WTC11 (cell line): ENCODE data around the gene MAML2. TPM values are rescaled to one million over a fixed set of nuclear protein-coding genes. Genes with fewer than 3 reads are reported as not detected.

Experiments used
- ATAC-seq: fragments of 200-7000 bp; cut with Tn5 transposase; 2 replicates; pipeline ENCODE4 v1.10.0; 2021; ENCODE audit warnings: mild to moderate bottlenecking, moderate library complexity
- CTCF ChIA-PET: fragments of 300-600 bp; sonication (Branson Sonifier 250); formaldehyde crosslinking; loops from one replicate; lab custom pipeline; 2021; ENCODE audit warnings: antibody characterized with exemption; lab: Charles Lee
- POLR2A ChIA-PET: fragments of 350-600 bp; sonication (Branson Sonifier 250); formaldehyde crosslinking; loops from one replicate; lab custom pipeline; 2021; ENCODE audit warnings: antibody characterized with exemption; lab: Charles Lee
- DNase-seq: peaks from one replicate; pipeline ENCODE4 v3.0.0; 2021; ENCODE audit warnings: low spot score
- H3K27ac Mint-ChIP-seq: 2 replicates; pipeline ENCODE4 v1.8.0; 2021; ENCODE audit warnings: mixed read lengths
- H3K27me3 Mint-ChIP-seq: 2 replicates; pipeline ENCODE4 v1.8.0; 2021; ENCODE audit warnings: low read depth, mild to moderate bottlenecking, moderate library complexity, mixed read lengths
- H3K36me3 Mint-ChIP-seq: 2 replicates; pipeline ENCODE4 v1.8.0; 2021; ENCODE audit warnings: mixed read lengths
- H3K4me1 Mint-ChIP-seq: 2 replicates; pipeline ENCODE4 v1.8.0; 2022; ENCODE audit warnings: mixed read lengths
- H3K4me3 Mint-ChIP-seq: 2 replicates; pipeline ENCODE4 v1.8.0; 2021; ENCODE audit warnings: mild to moderate bottlenecking, moderate library complexity, mixed read lengths
- H3K9me3 Mint-ChIP-seq: 2 replicates; pipeline ENCODE4 v1.8.0; 2021; ENCODE audit warnings: mixed read lengths
- ATF2 ChIP-seq: sonication (generic); formaldehyde crosslinking; IDR thresholded peaks from 2 replicates; pipeline ENCODE4 v1.8.1; 2022; ENCODE audit warnings: low read depth, missing genetic modification reagents, borderline replicate concordance
- CBFB ChIP-seq: sonication (generic); formaldehyde crosslinking; IDR thresholded peaks from 2 replicates; pipeline ENCODE4 v1.8.1; 2022; ENCODE audit warnings: mild to moderate bottlenecking, low read depth, missing genetic modification reagents
- E2F1 ChIP-seq: sonication (generic); formaldehyde crosslinking; IDR thresholded peaks from 2 replicates; pipeline ENCODE4 v1.8.0; 2022; ENCODE audit warnings: mild to moderate bottlenecking, missing genetic modification reagents
- E2F5 ChIP-seq: sonication (generic); formaldehyde crosslinking; IDR thresholded peaks from 2 replicates; pipeline ENCODE4 v1.8.1; 2022; ENCODE audit warnings: mild to moderate bottlenecking, moderate library complexity, missing genetic modification reagents
- ELF4 ChIP-seq: sonication (generic); formaldehyde crosslinking; IDR thresholded peaks from 2 replicates; pipeline ENCODE4 v1.8.1; 2022; ENCODE audit warnings: low read depth, mild to moderate bottlenecking, moderate library complexity, missing genetic modification reagents
- FOXP1 ChIP-seq: sonication (generic); formaldehyde crosslinking; IDR thresholded peaks from 2 replicates; pipeline ENCODE4 v1.8.0; 2022; ENCODE audit warnings: missing genetic modification reagents, mild to moderate bottlenecking, moderate library complexity, borderline replicate concordance
- GTF2I ChIP-seq: fragments of 250-450 bp; sonication (Bioruptor Pico); conservative IDR thresholded peaks from 2 replicates; pipeline ENCODE4 v1.4.0; 2021; ENCODE audit warnings: mild to moderate bottlenecking
- IRF1 ChIP-seq: sonication (generic); formaldehyde crosslinking; IDR thresholded peaks from 2 replicates; pipeline ENCODE4 v1.8.0; 2023; ENCODE audit warnings: missing genetic modification reagents
- JUN ChIP-seq: sonication (generic); formaldehyde crosslinking; IDR thresholded peaks from 2 replicates; pipeline ENCODE4 v1.8.0; 2023; ENCODE audit warnings: mild to moderate bottlenecking, missing genetic modification reagents
- MAX ChIP-seq: sonication (generic); formaldehyde crosslinking; IDR thresholded peaks from 2 replicates; pipeline ENCODE4 v1.8.0; 2022; ENCODE audit warnings: mild to moderate bottlenecking, missing genetic modification reagents
- MXD4 ChIP-seq: fragments of 250-450 bp; sonication (Bioruptor Pico); IDR thresholded peaks from 2 replicates; pipeline ENCODE4 v1.8.0; 2021; ENCODE audit warnings: mild to moderate bottlenecking, moderate library complexity, borderline replicate concordance
- NFE2L1 ChIP-seq: sonication (generic); formaldehyde crosslinking; IDR thresholded peaks from 2 replicates; pipeline ENCODE4 v1.8.1; 2023; ENCODE audit warnings: missing genetic modification reagents
- NFYB ChIP-seq: sonication (generic); formaldehyde crosslinking; conservative IDR thresholded peaks from 2 replicates; pipeline ENCODE4 v1.8.0; 2022; ENCODE audit warnings: low read depth, missing genetic modification reagents
- OVOL2 ChIP-seq: fragments of 250-450 bp; sonication (Bioruptor Pico); IDR thresholded peaks from 2 replicates; pipeline ENCODE4 v1.9.0; 2021; ENCODE audit warnings: mild to moderate bottlenecking, borderline replicate concordance
- PREB ChIP-seq: sonication (generic); formaldehyde crosslinking; IDR thresholded peaks from 2 replicates; pipeline ENCODE4 v1.8.1; 2022; ENCODE audit warnings: mild to moderate bottlenecking, missing genetic modification reagents, moderate library complexity, borderline replicate concordance
- PRRX2 ChIP-seq: fragments of 250-450 bp; sonication (Bioruptor Pico); IDR thresholded peaks from 2 replicates; pipeline ENCODE4 v1.8.0; 2021; ENCODE audit warnings: mild to moderate bottlenecking
- RELA ChIP-seq: sonication (generic); formaldehyde crosslinking; IDR thresholded peaks from 2 replicates; pipeline ENCODE4 v1.8.1; 2022; ENCODE audit warnings: missing genetic modification reagents, mild to moderate bottlenecking, borderline replicate concordance
- TCF7 ChIP-seq: sonication (generic); formaldehyde crosslinking; IDR thresholded peaks from 2 replicates; pipeline ENCODE4 v1.8.0; 2022; ENCODE audit warnings: mild to moderate bottlenecking, low read depth, missing genetic modification reagents, moderate library complexity
- TEAD4 ChIP-seq: sonication (generic); formaldehyde crosslinking; IDR thresholded peaks from 2 replicates; pipeline ENCODE4 v1.8.0; 2022; ENCODE audit warnings: mild to moderate bottlenecking, missing genetic modification reagents
- TP53 ChIP-seq: sonication (generic); formaldehyde crosslinking; IDR thresholded peaks from 2 replicates; pipeline ENCODE4 v1.8.1; 2023; ENCODE audit warnings: mild to moderate bottlenecking, missing genetic modification reagents
- ZNF512 ChIP-seq: sonication (generic); formaldehyde crosslinking; IDR thresholded peaks from 2 replicates; pipeline ENCODE4 v1.8.1; 2022; ENCODE audit warnings: missing genetic modification reagents, borderline replicate concordance
- ZNF671 ChIP-seq: fragments of 250-450 bp; sonication (Bioruptor Pico); IDR thresholded peaks from 2 replicates; pipeline ENCODE4 v1.8.0; 2021; ENCODE audit warnings: mild to moderate bottlenecking
- total RNA-seq: library from RNA; stranded (reverse); gene quantifications from 3 replicates; pipeline ENCODE4 v1.2.3, GENCODE V29; 2021

MAML2 gene
- total RNA-seq, 1 experiment from 2014 or later: 8.1 TPM

- no peak overlapping the region for H3K27ac Mint-ChIP-seq
- CTCF ChIA-PET: no interaction called here
- no peaks in the 10 kb centered on the region for H3K36me3 Mint-ChIP-seq
- no peak overlapping the region for H3K4me3 Mint-ChIP-seq
- H3K9me3 Mint-ChIP-seq: no peaks in the 10 kb centered on the region
- H3K27me3 Mint-ChIP-seq: no peaks in the 10 kb centered on the region
- no peak for TF ChIP-seq TCF7 (CRISPR knock-in tag)
- no peak for TF ChIP-seq ZNF512 (CRISPR knock-in tag)
- TF ChIP-seq ELF4: no peak
- no peak for TF ChIP-seq FOXP1
- no peak for TF ChIP-seq IRF1 (CRISPR knock-in tag)
- no peak for TF ChIP-seq E2F5
- no peak for TF ChIP-seq PRRX2 (CRISPR knock-in tag)
- TF ChIP-seq JUN (CRISPR knock-in tag): no peak
- peaks cover 26% of the 10 kb centered on the region for H3K4me1 Mint-ChIP-seq
- no peak for ATAC-seq
- no peak for DNase-seq
- POLR2A ChIA-PET: no interaction called here
Measured at GRCh38 chr11:96293109-96293508, 49.9 kb downstream of the MAML2 start.

GRCh38 chr11:96292291-96293010 lies 50.5 kb downstream of the MAML2 start:
- H3K9me3 Mint-ChIP-seq: no peaks in the 10 kb centered on the region
- no peak for TF ChIP-seq TEAD4 (CRISPR knock-in tag)
- TF ChIP-seq OVOL2: no peak
- TF ChIP-seq MXD4 (CRISPR knock-in tag): no peak
- TF ChIP-seq RELA (CRISPR knock-in tag): no peak
- TF ChIP-seq E2F1: no peak
- TF ChIP-seq MAX: no peak
- no peak for TF ChIP-seq GTF2I (CRISPR knock-in tag)
- no peak for TF ChIP-seq CBFB (CRISPR knock-in tag)
- no peak for TF ChIP-seq ZNF671 (CRISPR knock-in tag)
- no peak for TF ChIP-seq NFYB (CRISPR knock-in tag)
- TF ChIP-seq PREB (CRISPR knock-in tag): no peak
- TF ChIP-seq TP53: no peak
- no peak for TF ChIP-seq NFE2L1 (CRISPR knock-in tag)
- TF ChIP-seq ATF2 (CRISPR knock-in tag): no peak
- TF ChIP-seq, all 79 proteins: peak for 0
- Mint-ChIP-seq H3K36me3 (no peaks in the 10 kb centered on the region), H3K27ac (no peak overlapping the region), H3K4me3 (no peak overlapping the region), H3K27me3 (no peaks in the 10 kb centered on the region), H3K4me1 (peaks cover 24% of the 10 kb centered on the region)
- ATAC-seq (no peak), DNase-seq (no peak)
- CTCF ChIA-PET: no interaction called here
- POLR2A ChIA-PET: no interaction called here
